Endothelial cell of umbilical vein (primary cell): Measurements from ENCODE around the gene H2BK1.

ENCODE experiments used
- CTCF ChIP-seq, 2 donors: IDR thresholded peaks; 1 replicate in 1 of 2; 2 replicates in 1 of 2; pipeline ENCODE4 v1.5.1; 2011; ENCODE audit warnings: low read length in 2 of 2, mild to moderate bottlenecking in 2 of 2, moderate library complexity in 2 of 2, control low read depth in 1 of 2, inconsistent platforms in 1 of 2, low read depth in 1 of 2; ENCODE audit not compliant: insufficient read depth in 1 of 2; ENCODE audit errors: extremely low read depth in 1 of 2
- EZH2 ChIP-seq: IDR thresholded peaks from 2 replicates; pipeline ENCODE4 v1.6.1; 2012; ENCODE audit warnings: borderline replicate concordance, low read depth, mild to moderate bottlenecking, moderate library complexity, low read length, inconsistent platforms; ENCODE audit not compliant: severe bottlenecking
- MAX ChIP-seq: IDR thresholded peaks from 2 replicates; pipeline ENCODE4 v1.6.1; 2011; ENCODE audit not compliant: insufficient read depth, insufficient read length
- POLR2A ChIP-seq: IDR thresholded peaks from 2 replicates; pipeline ENCODE4 v1.6.1; 2012; ENCODE audit warnings: low read depth, mild to moderate bottlenecking, control low read depth, low read length
- POLR2AphosphoS5 ChIP-seq: IDR thresholded peaks from 2 replicates; pipeline ENCODE4 v1.6.1; 2012; ENCODE audit warnings: low read depth, mild to moderate bottlenecking, control low read depth, low read length, moderate library complexity; ENCODE audit not compliant: insufficient read depth

DNA sequence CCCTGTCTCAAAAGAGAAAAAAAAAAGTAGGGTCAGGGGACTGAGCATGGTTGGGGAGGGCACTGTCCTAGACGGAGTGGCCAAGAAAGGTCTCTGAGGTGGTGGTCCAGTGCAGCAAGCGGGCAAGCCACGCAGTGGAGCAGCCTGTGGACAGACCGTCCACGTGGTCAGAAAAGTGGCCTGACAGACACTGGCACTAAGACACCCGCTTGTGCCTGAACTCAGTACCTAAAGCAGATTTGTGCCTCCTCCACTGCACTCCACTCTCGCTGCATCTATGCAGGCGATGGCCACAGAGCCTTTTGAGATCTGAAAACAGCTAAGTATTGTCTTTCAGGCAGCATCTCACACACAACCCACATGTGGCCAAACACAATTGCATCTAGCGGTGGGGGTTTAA, 32.1 kb downstream of the H2BK1 start:
- TF ChIP-seq CTCF (IDR thresholded peaks at IDR 0.05; ENCODE audit: extremely low read depth in 1 of 2, insufficient read depth in 1 of 2, low read depth in 1 of 2, low read length in 2 of 2) (no peak), POLR2A (no peak), MAX (no peak), EZH2 (no peak), POLR2AphosphoS5 (no peak)
